GM18907 (cell line): ENCODE data around the gene RINL.
"Not testable (repeated sequence)": the region's sequence is repeated elsewhere in the genome, so short reads cannot be mapped to it uniquely, and the experiment has no call there.

Experiments used
- ATAC-seq: cut with Tn5 transposase; IDR thresholded peaks from one replicate; pipeline ENCODE4 v1.9.1; 2021; ENCODE audit warnings: mild to moderate bottlenecking, moderate library complexity; ENCODE audit not compliant: unreplicated experiment

Gene RINL

DNA sequence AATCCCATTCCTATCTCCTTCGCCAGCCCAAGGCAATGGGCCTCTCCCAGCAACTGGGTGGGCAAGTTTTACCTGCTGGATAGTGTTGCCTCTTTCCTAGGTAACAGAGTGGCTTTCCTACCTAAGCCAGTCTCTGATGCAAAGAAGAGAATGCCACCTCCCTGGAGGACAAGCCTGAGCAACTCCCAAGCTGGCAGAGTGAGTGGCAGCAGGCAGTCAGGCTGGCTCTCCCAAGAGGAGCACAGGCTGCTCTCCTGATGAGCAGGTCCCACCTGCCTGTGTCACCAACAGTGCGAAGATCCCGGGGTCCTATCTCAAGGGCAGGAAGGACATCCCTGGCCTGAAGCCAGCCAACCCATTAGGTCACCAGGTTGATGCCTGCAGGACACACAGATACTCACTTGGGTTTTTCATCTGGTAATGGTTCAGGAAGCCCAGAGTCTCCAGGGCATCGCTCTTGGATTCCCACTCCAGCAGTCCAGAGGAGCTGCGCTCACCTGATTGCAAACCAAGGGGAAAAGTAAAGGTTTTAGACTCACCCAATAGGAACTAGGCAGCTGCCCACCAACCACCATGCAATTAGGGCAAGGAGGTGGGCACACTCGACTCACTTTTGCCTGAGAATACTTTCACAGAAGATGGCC lies 41.0 kb downstream of the RINL start:
- no peak for ATAC-seq

DNA sequence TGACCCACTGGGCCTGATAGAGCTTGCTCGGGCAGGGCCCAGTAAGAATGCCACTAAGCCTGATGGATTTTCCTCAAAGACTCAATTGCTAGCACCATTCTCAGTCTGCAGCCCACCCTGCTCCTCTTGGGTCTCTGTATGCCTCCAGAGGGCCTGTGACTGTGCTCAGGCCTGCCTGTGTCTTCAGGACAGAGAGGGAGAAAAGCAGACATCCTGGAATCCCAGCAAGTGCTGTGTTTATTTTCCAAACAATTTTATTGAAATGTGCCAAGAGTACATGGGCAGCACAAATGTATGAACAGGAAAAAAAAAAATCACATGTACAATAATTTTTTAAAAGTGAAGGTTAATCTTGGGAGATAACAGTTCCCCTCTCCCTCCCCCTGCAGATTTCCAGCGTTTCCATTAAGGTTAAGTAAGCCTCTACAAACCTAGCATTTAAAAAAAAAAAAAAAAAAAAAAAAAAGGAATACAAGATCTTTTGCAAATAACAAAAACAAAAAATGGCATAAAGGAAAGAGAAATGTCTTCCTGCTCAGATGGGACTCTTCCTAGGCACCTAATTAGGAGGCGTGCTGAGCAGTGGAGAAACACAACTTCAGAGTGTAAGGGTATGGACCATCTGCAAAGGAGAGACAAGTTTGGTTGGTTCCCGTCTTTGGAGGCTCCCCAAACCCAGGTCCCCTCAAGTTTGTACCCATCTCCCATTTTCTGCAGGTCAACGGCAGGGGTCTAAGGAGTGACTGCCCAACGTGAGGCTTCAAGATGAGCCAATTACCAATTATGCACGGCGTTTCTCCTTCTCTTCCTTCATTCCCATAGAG lies 41.7 kb downstream of the RINL start:
- ATAC-seq, result no peak

DNA sequence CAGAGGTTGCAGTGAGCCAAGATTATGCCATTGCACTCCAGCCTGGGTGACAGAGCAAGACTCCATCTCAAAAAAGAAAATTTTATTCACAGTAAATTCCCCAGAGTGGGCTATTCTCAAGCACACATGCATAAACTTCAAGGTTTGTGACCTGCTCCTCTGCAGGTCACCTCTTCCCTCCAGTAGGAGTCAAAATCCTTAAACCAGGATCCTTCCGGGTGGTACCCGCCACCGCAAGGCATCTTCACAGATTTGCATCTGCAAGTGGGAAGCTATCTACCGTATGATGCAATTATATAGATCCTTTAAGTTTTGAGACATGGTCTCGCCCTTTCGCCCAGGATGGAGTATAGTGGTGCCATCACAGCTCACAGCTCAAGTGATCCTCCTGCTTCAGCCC lies 43.5 kb downstream of the RINL start:
- ATAC-seq, result no peak

DNA sequence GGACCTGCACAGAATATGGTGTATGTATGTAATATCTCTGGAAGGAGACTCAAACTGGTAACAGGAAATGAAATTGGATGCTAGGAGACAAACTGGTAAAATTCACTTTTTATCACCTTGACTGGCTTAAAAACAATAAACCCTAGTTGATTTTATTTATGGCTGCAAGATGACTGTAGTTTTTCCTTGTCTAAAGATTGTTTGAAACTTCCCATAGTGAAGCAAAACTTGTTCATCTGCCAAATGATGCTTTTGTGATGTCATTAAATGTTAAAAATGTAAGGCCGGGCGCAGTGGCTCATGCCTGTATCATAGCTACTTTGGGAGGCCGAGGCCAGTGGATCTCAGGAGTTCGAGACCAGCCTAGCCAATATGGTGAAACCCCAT lies 44.0 kb downstream of the RINL start:
- ATAC-seq, result no peak

DNA sequence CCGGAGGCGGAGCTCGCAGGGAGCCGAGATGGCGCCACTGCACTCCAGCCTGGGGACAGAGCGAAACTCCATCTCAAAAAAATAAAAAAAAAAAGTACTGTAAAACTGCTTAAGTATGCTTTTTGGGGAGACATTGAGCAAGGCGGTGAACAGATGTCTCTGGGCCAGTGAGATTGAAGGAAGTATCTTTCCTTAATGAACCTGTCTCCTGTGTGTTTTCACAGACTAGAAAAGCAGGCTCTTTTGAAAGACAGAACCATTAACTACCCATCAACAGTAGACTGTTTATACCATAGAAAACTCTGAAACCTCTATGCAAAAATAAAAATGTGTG lies 45.0 kb downstream of the RINL start:
- ATAC-seq, result no peak

DNA sequence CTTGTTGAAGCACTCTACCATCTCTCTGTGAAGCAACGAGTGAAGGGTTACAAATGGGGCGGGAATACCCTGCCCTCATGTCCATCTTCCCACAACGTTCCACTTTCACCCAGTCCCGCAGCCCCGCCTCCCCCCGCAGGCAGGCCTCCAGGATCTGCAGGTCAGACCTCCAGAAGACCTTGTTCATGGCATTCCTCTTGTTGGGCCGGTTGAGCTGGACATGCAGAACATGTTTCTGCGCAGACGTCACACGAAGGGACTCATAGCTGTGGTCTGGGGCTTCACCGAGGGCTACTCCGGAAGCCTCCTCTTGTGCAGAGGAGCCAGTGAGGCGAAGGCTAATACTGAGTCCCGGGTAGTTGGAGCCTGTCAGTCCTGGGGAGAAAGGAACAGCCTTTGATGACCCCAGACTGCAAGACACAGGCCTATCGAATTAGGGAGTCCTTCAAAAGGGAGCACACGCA lies 46.9 kb downstream of the RINL start:
- ATAC-seq, result peak; percentile 52

DNA sequence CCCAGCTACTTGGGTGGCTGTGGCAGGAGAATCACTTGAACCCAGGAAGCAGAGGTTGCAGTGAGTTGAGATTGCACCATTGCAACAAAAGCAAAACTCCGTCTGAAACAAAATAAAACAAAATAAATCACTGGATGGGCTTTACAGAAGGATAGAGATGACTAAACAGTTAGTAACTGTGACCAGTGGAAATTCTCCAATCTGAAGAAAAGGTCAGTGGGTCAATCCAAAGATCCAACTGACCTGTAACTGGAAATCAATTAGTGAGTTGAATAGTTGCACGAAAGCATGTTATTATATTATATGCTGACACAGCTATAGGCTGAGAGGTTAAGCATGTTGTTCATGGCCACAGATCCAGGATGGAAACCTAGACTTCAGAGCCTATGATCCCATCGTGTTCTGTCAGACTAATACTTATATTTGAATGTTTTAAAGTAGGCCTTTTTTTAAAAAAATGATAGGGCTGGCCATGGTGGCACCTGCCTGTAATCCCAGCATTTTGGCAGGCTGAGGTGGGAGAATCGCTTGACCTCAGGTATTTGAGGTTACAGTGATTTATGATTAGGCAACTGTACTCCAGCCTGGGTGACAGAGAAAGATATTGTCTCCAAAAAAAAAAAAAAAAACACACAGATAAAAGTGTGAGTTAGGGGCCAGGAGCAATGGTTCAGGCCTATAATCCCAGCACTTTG lies 47.9 kb downstream of the RINL start:
- no peak for ATAC-seq

DNA sequence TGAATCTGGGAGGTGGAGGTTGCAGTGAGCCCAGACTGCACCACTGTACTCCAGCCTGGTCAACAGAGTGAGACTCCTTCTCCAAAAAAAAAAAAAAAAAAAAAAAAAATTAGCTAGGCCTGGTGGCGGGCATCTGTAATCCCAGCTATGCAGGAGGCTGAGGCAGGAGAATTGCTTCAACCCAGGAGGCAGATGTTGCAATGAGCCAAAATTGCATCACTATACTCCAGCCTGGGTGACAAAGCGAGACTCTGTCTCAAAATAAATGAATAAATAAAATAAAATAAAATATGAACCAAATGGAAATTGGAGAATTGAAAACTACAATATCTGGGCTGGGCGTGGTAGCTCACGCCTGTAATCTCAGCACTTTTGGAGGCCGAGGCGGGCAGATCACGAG lies 48.9 kb downstream of the RINL start:
- not testable (repeated sequence) for ATAC-seq

DNA sequence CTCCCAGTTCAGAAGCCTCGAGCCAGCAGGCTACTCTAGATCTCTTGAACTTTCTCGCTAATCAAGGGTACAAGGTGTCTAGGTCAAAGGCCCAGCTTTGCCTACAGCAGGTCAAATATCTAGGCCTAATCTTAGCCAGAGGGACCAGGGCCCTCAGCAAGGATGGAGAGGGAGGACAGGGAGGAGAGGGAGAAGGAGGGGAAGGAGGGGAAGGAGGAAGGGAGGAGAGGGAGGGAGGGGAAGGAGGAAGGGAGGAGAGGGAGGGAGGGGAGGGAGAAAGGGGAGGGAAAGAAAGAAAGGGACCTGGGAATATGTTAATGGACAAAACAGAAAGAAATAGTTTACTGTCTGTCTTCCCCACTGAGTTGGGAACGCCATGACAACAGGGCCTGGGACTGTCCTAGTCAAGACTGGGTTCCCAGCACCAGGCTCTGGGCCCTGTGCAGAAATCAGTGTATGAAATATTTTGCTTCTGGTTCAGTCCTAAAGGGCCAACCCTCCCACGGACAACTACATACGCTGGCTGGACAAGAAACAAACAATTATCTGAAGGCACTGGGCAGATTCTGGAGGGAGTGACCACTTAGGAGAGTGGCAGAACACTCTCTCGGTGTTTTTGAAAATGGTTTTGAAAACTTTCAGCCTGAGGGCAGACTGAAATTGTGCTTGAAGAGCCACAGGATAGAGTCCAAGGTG lies 51.1 kb downstream of the RINL start:
- no peak for ATAC-seq

DNA sequence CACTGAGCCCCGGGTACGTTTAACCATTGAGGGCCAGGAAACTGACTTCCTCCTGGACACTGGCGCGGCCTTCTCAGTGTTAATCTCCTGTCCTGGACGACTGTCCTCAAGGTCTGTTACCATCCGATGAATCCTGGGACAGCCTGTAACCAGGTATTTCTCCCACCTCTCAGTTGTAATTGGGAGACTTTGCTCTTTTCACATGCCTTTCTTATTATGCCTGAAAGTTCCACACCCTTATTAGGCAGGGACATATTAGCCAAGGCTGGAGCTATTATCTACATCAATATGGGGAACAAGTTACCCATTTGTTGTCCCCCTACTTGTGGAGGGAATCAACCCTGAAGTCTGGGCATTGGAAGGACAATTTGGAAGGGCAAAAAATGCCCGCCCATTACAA lies 52.1 kb downstream of the RINL start:
- not testable (repeated sequence) for ATAC-seq

DNA sequence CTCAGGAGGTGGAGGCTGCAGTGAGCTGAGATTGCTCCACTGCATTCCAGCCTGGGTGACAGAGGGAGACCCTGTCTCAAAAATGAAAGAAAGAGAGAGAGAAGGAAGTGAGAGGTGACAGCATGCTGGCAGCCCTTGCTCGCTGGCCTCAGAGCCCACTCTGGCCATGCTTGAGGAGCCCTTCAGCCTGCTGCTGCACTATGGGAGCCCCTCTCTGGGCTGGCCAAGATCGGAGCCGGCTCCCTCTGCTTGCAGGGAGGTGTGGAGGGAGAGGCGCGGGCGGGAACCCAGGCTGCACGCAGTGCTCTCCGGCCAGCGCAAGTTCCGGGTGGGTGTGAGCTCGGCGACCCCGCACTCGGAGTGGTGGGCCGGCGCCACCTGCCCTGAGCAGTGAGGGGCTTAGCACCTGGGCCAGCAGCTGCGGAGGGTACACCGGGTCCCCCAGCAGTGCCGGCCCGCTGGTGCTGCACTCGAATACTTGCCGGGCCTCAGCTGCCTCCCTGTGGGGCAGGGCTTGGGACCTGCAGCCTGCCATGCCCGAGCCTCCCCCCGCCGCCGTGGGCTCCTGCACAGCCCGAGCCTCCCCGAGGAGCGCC lies 56.7 kb downstream of the RINL start:
- ATAC-seq, result not testable (repeated sequence)

DNA sequence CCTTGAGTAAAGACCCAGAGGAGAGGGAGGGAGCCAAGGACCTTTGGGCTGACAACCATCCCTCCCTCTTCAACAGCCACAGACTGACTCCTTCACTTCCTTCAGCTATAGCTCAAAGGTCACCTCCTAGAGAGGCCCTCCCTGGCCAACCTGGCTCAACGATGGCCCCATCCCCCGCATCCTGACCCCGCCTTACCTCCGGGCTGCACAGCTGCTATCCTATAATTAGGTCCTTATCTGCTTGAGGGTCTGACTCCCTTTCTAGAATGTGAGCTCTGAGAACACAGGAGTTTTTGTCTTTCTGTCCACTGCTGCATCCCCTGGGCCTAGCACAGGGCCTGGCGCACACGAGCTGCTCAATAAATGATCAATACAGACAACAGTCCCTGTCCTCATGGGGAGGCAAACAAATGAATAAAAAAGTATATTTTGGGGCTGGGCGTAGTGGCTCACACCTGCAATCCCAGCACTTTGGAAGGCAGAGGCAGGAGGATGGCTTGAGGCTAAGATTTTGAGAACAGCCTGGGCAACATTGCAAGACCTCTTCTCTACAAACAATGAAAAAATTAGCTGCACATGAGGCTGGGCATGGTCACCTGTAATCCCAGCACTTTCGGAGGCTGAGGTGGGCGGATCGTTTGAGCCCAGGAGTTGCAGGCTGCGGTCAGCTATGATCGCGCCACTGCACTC lies 58.7 kb downstream of the RINL start:
- ATAC-seq, result no peak
